Tibial nerve (tissue), 4 donors: Measurements from ENCODE around the gene TEX36. TPM values are rescaled to one million over a fixed set of nuclear protein-coding genes. Genes with fewer than 3 reads are reported as not detected.

Experiments
- DNase-seq, 2 donors: peaks; one replicate each; pipeline ENCODE4 v3.0.0-alpha.2; 2019; ENCODE audit warnings: low spot score in 2 of 2
- H3K27ac ChIP-seq, 4 donors: fragments of 200-600 bp; sonication (generic) in 3 of 4; one replicate each; pipeline ENCODE4 v1.5.1; 2017 to 2019; ENCODE audit warnings: mild to moderate bottlenecking in 1 of 4
- H3K27me3 ChIP-seq, 2 donors: fragments of 200-600 bp; sonication (generic) in 1 of 2; one replicate each; pipeline versions ENCODE4 v1.5.1 to v1.6.0; 2017 to 2019
- H3K36me3 ChIP-seq, 3 donors: fragments of 200-600 bp; sonication (generic); one replicate each; pipeline ENCODE4 v1.5.1; 2018 to 2019
- H3K4me1 ChIP-seq, 4 donors: fragments of 200-600 bp; sonication (generic) in 3 of 4; one replicate each; pipeline ENCODE4 v1.5.1; 2017 to 2019
- H3K4me3 ChIP-seq, 4 donors: fragments of 200-600 bp; sonication (generic) in 3 of 4; one replicate each; pipeline ENCODE4 v1.5.1; 2017 to 2019; ENCODE audit warnings: mild to moderate bottlenecking in 1 of 4, moderate library complexity in 1 of 4
- H3K9me3 ChIP-seq, 4 donors: fragments of 200-600 bp; sonication (generic) in 3 of 4; one replicate each; pipeline ENCODE4 v1.5.1; 2017 to 2019
- CTCF ChIP-seq, 5 experiments: fragments of 200-600 bp in 3 of 5; fragments of 450-650 bp in 2 of 5; sonication (generic) in 3 of 5; IDR thresholded peaks; one replicate each; pipeline ENCODE4 v1.5.1; 2016 to 2019; ENCODE audit warnings: antibody characterized with exemption in 5 of 5, mild to moderate bottlenecking in 3 of 5, moderate library complexity in 2 of 5
- EP300 ChIP-seq, 2 donors: sonication (generic); formaldehyde crosslinking; IDR thresholded peaks; one replicate each; pipeline ENCODE4 v1.6.1; 2017; ENCODE audit warnings: antibody characterized with exemption in 2 of 2, mild to moderate bottlenecking in 1 of 2
- POLR2A ChIP-seq, 2 donors: fragments of 450-650 bp; IDR thresholded peaks; one replicate each; pipeline ENCODE4 v1.6.1; 2017; ENCODE audit warnings: antibody characterized with exemption in 2 of 2, mild to moderate bottlenecking in 2 of 2, moderate library complexity in 2 of 2
- WGBS, 2 donors: methylation state at CpG; one replicate each; pipeline ENCODE4 v1.1.5; 2018; 5-methylcytosine and 5-hydroxymethylcytosine counted together
- total RNA-seq, 4 donors: library from RNA; depleted of rRNA; stranded (reverse); fragments of >200 nt; gene quantifications; one replicate each; pipeline ENCODE4 v1.1.0, GENCODE V29; 2016

TEX36 gene
- total RNA-seq, 4 donors from 2014 or later: not detected

DNA sequence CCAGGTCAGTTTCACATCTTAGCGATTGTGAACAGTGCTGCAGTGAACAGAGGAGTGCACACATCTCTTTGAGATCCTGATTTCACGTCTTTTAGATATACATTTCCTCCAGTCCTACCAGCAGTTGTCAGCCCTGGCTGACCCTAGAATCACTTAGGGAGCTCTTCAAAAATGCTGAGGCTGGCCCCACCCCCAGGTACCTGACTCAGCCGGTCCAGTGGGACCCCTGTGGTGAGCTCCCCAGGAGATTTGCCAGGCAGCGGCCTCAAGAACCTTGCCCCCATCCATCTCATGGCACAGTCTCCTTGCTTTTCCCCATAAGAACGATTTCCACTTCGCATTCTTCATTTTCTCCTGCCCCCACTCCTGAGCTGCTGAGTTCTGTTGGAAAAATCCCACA, 45.5 kb downstream of the TEX36 start:
- no peaks in the 10 kb centered on the region for H3K4me1 ChIP-seq
- no peak for DNase-seq
- no peak overlapping the region for H3K4me3 ChIP-seq
- TF ChIP-seq POLR2A (IDR thresholded peaks at IDR 0.05) (no peak), CTCF (IDR thresholded peaks at IDR 0.05) (no peak), EP300 (IDR thresholded peaks at IDR 0.05) (no peak)
- no peaks in the 10 kb centered on the region for H3K36me3 ChIP-seq
- H3K9me3 ChIP-seq: no peaks in the 10 kb centered on the region
- no peak overlapping the region for H3K27ac ChIP-seq
- H3K27me3 ChIP-seq: no peaks in the 10 kb centered on the region
- WGBS, 2 donors: 75 to 80% methylated on average over 6 of the region's 6 CpGs

GRCh38 chr10:125634606-125635005, 48.4 kb downstream of the TEX36 start:
- TF ChIP-seq POLR2A (IDR thresholded peaks at IDR 0.05) (no peak), CTCF (IDR thresholded peaks at IDR 0.05) (no peak), EP300 (IDR thresholded peaks at IDR 0.05) (no peak)
- Histone ChIP-seq H3K27ac (no peak overlapping the region), H3K27me3 (no peaks in the 10 kb centered on the region), H3K4me3 (no peak overlapping the region), H3K9me3 (no peaks in the 10 kb centered on the region), H3K36me3 (no peaks in the 10 kb centered on the region), H3K4me1 (no peaks in the 10 kb centered on the region)
- 82 to 86% methylated on average over 5 of the region's 5 CpGs for WGBS, 2 donors
- DNase-seq: no peak

- DNase-seq: no peak
- Histone ChIP-seq H3K27me3 (no peaks in the 10 kb centered on the region), H3K4me1 (no peaks in the 10 kb centered on the region), H3K9me3 (no peaks in the 10 kb centered on the region), H3K4me3 (no peak overlapping the region), H3K27ac (no peak overlapping the region), H3K36me3 (no peaks in the 10 kb centered on the region)
- TF ChIP-seq EP300 (IDR thresholded peaks at IDR 0.05): no peak
- TF ChIP-seq CTCF (IDR thresholded peaks at IDR 0.05): no peak
- no peak for TF ChIP-seq POLR2A (IDR thresholded peaks at IDR 0.05)
- 22 to 28% methylated on average over 13 of the region's 13 CpGs for WGBS, 2 donors
Observed at GRCh38 chr10:125633517-125633999, 49.4 kb downstream of the TEX36 start.

GRCh38 chr10:125631806-125632205, 51.2 kb downstream of the TEX36 start:
- Histone ChIP-seq H3K9me3 (no peaks in the 10 kb centered on the region), H3K36me3 (no peaks in the 10 kb centered on the region), H3K27me3 (no peaks in the 10 kb centered on the region), H3K4me1 (no peaks in the 10 kb centered on the region), H3K4me3 (no peak overlapping the region), H3K27ac (no peak overlapping the region)
- WGBS, 2 donors: 81 to 83% methylated on average over 5 of the region's 5 CpGs
- no peak for DNase-seq
- TF ChIP-seq POLR2A (IDR thresholded peaks at IDR 0.05) (no peak), CTCF (IDR thresholded peaks at IDR 0.05) (no peak), EP300 (IDR thresholded peaks at IDR 0.05) (no peak)

- TF ChIP-seq EP300 (IDR thresholded peaks at IDR 0.05) (no peak), CTCF (IDR thresholded peaks at IDR 0.05) (no peak), POLR2A (IDR thresholded peaks at IDR 0.05) (no peak)
- no peaks in the 10 kb centered on the region for H3K4me1 ChIP-seq
- no peaks in the 10 kb centered on the region for H3K36me3 ChIP-seq
- H3K27me3 ChIP-seq: no peaks in the 10 kb centered on the region
- H3K27ac ChIP-seq: no peak overlapping the region
- H3K9me3 ChIP-seq: no peaks in the 10 kb centered on the region
- H3K4me3 ChIP-seq: no peak overlapping the region
- DNase-seq: no peak
- 86 to 88% methylated on average over 3 of the region's 3 CpGs for WGBS, 2 donors
Observed at GRCh38 chr10:125629758-125630376, 53.1 kb downstream of the TEX36 start.
